ENCODE measurements around the gene LETM1. TPM values are rescaled to one million over a fixed set of nuclear protein-coding genes. Genes with fewer than 3 reads are reported as not detected.

The LETM1 gene
- total and polyA plus RNA-seq, 2 donors (not counting 1 experiment from before 2014, with no cell fraction given), result 15.8 to 70.4 TPM

GRCh38 chr4:1775731-1776500 is 80.0 kb downstream of the LETM1 start:
- Histone ChIP-seq H3K9ac (ENCODE audit: insufficient read depth, low read length) (no peak overlapping the region), H3K27ac (ENCODE audit: insufficient read depth, low read length) (no peak overlapping the region), H3K4me2 (ENCODE audit: extremely low read depth, insufficient read depth, low read length) (no peak overlapping the region), H4K20me1 (ENCODE audit: control insufficient read depth, extremely low read depth, insufficient read depth, low read length) (no peaks in the 10 kb centered on the region), H3K4me1 (ENCODE audit: control insufficient read depth, extremely low read depth, insufficient read depth, low read length) (no peaks in the 10 kb centered on the region), H3K36me3 (ENCODE audit: control insufficient read depth, insufficient read depth, low read length) (no peaks in the 10 kb centered on the region), H3K4me3 (replicated peaks in 1 of 4; ENCODE audit: control extremely low read depth in 1 of 4, insufficient read depth in 1 of 4, low read depth in 3 of 4, low read length in 4 of 4) (no peak overlapping the region), H2AFZ (ENCODE audit: low read length) (no peak overlapping the region), H3K27me3 (ENCODE audit: control insufficient read depth, insufficient read depth, low read length) (no peaks in the 10 kb centered on the region), H3K9me3 (ENCODE audit: control insufficient read depth, insufficient read depth, low read depth, low read length) (no peaks in the 10 kb centered on the region), H3K79me2 (ENCODE audit: control insufficient read depth, insufficient read depth, low read length) (no peaks in the 10 kb centered on the region)
- TF ChIP-seq EZH2 (IDR thresholded peaks at IDR 0.05; ENCODE audit: low read length, missing control alignments), result no peak
- TF ChIP-seq, protein P1, sequence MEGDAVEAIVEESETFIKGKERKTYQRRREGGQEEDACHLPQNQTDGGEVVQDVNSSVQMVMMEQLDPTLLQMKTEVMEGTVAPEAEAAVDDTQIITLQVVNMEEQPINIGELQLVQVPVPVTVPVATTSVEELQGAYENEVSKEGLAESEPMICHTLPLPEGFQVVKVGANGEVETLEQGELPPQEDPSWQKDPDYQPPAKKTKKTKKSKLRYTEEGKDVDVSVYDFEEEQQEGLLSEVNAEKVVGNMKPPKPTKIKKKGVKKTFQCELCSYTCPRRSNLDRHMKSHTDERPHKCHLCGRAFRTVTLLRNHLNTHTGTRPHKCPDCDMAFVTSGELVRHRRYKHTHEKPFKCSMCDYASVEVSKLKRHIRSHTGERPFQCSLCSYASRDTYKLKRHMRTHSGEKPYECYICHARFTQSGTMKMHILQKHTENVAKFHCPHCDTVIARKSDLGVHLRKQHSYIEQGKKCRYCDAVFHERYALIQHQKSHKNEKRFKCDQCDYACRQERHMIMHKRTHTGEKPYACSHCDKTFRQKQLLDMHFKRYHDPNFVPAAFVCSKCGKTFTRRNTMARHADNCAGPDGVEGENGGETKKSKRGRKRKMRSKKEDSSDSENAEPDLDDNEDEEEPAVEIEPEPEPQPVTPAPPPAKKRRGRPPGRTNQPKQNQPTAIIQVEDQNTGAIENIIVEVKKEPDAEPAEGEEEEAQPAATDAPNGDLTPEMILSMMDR (conservative IDR thresholded peaks at IDR 0.05 in 1 of 2, IDR thresholded peaks at IDR 0.05 in 1 of 2; ENCODE audit: low read depth in 1 of 2, low read length in 2 of 2), result no peak
- no peak for DNase-seq (ENCODE audit: low read depth in 2 of 2)

DNA sequence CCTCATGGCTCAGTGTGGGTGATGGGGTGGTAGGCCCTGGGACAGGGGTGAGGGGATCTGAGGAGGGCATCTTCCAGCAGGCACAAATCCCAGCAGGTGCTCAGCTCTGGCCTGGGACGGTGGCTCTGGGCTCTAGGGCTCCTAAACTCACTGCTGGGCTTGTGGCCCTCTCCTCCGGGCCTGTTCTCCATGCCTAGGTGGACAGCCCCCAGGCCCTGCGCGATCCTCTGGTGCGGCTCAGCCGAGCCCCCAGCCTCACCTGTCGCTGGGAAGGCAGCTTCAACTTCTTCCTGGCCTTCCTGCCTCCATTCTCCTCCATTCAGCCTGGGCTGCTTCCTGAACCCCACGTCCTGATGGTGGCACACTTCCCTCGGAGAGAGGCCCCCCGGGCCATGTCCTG is 82.2 kb downstream of the LETM1 start:
- Histone ChIP-seq H3K27me3 (ENCODE audit: control insufficient read depth, insufficient read depth, low read length) (no peaks in the 10 kb centered on the region), H3K79me2 (ENCODE audit: control insufficient read depth, insufficient read depth, low read length) (no peaks in the 10 kb centered on the region), H3K4me2 (ENCODE audit: extremely low read depth, insufficient read depth, low read length) (no peak overlapping the region), H3K4me1 (ENCODE audit: control insufficient read depth, extremely low read depth, insufficient read depth, low read length) (no peaks in the 10 kb centered on the region), H3K36me3 (ENCODE audit: control insufficient read depth, insufficient read depth, low read length) (no peaks in the 10 kb centered on the region), H3K9me3 (ENCODE audit: control insufficient read depth, insufficient read depth, low read depth, low read length) (no peaks in the 10 kb centered on the region), H4K20me1 (ENCODE audit: control insufficient read depth, extremely low read depth, insufficient read depth, low read length) (no peaks in the 10 kb centered on the region), H2AFZ (ENCODE audit: low read length) (no peak overlapping the region), H3K4me3 (replicated peaks in 1 of 4; ENCODE audit: control extremely low read depth in 1 of 4, insufficient read depth in 1 of 4, low read depth in 3 of 4, low read length in 4 of 4) (no peak overlapping the region), H3K27ac (ENCODE audit: insufficient read depth, low read length) (no peak overlapping the region), H3K9ac (ENCODE audit: insufficient read depth, low read length) (no peak overlapping the region)
- TF ChIP-seq, protein P1 (conservative IDR thresholded peaks at IDR 0.05 in 1 of 2, IDR thresholded peaks at IDR 0.05 in 1 of 2; ENCODE audit: low read depth in 1 of 2, low read length in 2 of 2), result no peak
- TF ChIP-seq EZH2 (IDR thresholded peaks at IDR 0.05; ENCODE audit: low read length, missing control alignments), result no peak
- no peak for DNase-seq (ENCODE audit: low read depth in 2 of 2)

GRCh38 chr4:1772853-1773538 is 83.0 kb downstream of the LETM1 start:
- no peak overlapping the region for H2AFZ ChIP-seq (ENCODE audit: low read length)
- H3K36me3 ChIP-seq (ENCODE audit: control insufficient read depth, insufficient read depth, low read length), result no peaks in the 10 kb centered on the region
- H3K9ac ChIP-seq (ENCODE audit: insufficient read depth, low read length), result no peak overlapping the region
- H3K4me1 ChIP-seq (ENCODE audit: control insufficient read depth, extremely low read depth, insufficient read depth, low read length), result no peaks in the 10 kb centered on the region
- no peak overlapping the region for H3K4me3 ChIP-seq (replicated peaks in 1 of 4; ENCODE audit: control extremely low read depth in 1 of 4, insufficient read depth in 1 of 4, low read depth in 3 of 4, low read length in 4 of 4)
- no peak for DNase-seq (ENCODE audit: low read depth in 2 of 2)
- TF ChIP-seq EZH2 (IDR thresholded peaks at IDR 0.05; ENCODE audit: low read length, missing control alignments), result no peak
- no peak overlapping the region for H3K27ac ChIP-seq (ENCODE audit: insufficient read depth, low read length)
- H4K20me1 ChIP-seq (ENCODE audit: control insufficient read depth, extremely low read depth, insufficient read depth, low read length), result no peaks in the 10 kb centered on the region
- H3K27me3 ChIP-seq (ENCODE audit: control insufficient read depth, insufficient read depth, low read length), result no peaks in the 10 kb centered on the region
- H3K9me3 ChIP-seq (ENCODE audit: control insufficient read depth, insufficient read depth, low read depth, low read length), result no peaks in the 10 kb centered on the region
- no peak overlapping the region for H3K4me2 ChIP-seq (ENCODE audit: extremely low read depth, insufficient read depth, low read length)
- no peaks in the 10 kb centered on the region for H3K79me2 ChIP-seq (ENCODE audit: control insufficient read depth, insufficient read depth, low read length)

Measured in fibroblast of lung (primary cell).